OCI-LY1 (cell line): ENCODE results near the gene OPHN1.

ENCODE experiments used
- EZH2 ChIP-seq: fragments of 200-600 bp; sonication (generic), shearing (Covaris generic); IDR thresholded peaks from 2 replicates; pipeline ENCODE4 v1.8.0; 2017; ENCODE audit warnings: borderline replicate concordance, mixed run types, mild to moderate bottlenecking, antibody characterized with exemption, low read length, moderate library complexity, mixed read lengths
- TF ChIP-seq, protein P1 (sequence below): fragments of 200-600 bp; sonication (generic), shearing (Covaris generic); IDR thresholded peaks from 2 replicates; pipeline ENCODE4 v1.5.1; 2017; ENCODE audit warnings: mild to moderate bottlenecking, antibody characterized with exemption, low read length, moderate library complexity, mixed read lengths

DNA sequence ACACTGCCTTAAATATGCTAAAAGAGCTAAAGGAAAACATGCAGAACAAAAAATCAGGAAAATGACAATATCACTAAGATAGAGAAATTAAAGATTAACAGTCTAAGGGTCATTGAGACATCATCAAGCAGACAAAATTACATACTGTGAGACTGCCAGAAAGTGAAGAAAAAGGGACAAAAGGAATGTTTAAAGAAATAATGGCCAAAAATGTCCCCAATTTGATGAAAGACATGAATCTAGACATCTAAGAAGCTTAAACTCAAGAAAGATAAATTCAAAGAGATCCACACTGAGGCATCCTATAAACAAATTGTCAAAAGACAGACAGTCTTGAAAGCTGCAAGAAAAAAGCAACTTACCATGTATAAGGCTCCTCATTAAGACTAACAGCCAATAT is 63.7 kb downstream of the OPHN1 start:
- TF ChIP-seq, protein P1, sequence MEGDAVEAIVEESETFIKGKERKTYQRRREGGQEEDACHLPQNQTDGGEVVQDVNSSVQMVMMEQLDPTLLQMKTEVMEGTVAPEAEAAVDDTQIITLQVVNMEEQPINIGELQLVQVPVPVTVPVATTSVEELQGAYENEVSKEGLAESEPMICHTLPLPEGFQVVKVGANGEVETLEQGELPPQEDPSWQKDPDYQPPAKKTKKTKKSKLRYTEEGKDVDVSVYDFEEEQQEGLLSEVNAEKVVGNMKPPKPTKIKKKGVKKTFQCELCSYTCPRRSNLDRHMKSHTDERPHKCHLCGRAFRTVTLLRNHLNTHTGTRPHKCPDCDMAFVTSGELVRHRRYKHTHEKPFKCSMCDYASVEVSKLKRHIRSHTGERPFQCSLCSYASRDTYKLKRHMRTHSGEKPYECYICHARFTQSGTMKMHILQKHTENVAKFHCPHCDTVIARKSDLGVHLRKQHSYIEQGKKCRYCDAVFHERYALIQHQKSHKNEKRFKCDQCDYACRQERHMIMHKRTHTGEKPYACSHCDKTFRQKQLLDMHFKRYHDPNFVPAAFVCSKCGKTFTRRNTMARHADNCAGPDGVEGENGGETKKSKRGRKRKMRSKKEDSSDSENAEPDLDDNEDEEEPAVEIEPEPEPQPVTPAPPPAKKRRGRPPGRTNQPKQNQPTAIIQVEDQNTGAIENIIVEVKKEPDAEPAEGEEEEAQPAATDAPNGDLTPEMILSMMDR: no peak
- TF ChIP-seq EZH2: no peak
